DLD1 (cell line): ENCODE results near the gene GRIK4.
"Not testable (repeated sequence)": the region's sequence is repeated elsewhere in the genome, so short reads cannot be mapped to it uniquely, and the experiment has no call there.

ENCODE experiments used
- in situ Hi-C: cut with HindIII; loops from 2 replicates; pipeline ENCODE4 v1.10.0; 2017; ENCODE audit warnings: low sequenced_read_pairs

The GRIK4 gene

GRCh38 chr11:120568572-120569307 is 57.2 kb downstream of the GRIK4 start:
- in situ Hi-C loops = no loop called here

GRCh38 chr11:120569861-120570260 is 58.3 kb downstream of the GRIK4 start:
- in situ Hi-C loops = no loop called here

DNA sequence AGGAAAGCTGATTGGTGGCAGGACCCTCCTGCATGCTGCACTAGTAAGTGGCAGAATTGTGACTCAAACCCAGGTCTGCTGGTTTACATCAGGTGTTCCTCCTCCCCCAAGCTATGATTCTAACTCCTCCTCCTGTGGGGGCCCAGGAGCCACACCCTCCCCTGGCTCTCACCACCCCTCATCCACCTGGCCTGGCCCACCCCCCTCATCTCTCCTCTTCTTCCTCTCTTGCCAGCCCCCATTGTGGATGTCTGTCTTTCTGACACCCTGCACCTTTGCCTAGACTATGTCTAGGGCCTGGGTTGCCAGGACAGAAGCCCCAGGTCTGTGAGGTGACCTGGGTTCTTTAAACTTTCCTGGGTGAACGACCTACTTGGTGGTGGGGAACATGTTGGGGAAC is 59.9 kb downstream of the GRIK4 start:
- in situ Hi-C loops = no loop called here

GRCh38 chr11:120573756-120574354 is 62.3 kb downstream of the GRIK4 start:
- in situ Hi-C loops = no loop called here

- in situ Hi-C loops = no loop called here
Observed at GRCh38 chr11:120574876-120575275, 63.3 kb downstream of the GRIK4 start.

DNA sequence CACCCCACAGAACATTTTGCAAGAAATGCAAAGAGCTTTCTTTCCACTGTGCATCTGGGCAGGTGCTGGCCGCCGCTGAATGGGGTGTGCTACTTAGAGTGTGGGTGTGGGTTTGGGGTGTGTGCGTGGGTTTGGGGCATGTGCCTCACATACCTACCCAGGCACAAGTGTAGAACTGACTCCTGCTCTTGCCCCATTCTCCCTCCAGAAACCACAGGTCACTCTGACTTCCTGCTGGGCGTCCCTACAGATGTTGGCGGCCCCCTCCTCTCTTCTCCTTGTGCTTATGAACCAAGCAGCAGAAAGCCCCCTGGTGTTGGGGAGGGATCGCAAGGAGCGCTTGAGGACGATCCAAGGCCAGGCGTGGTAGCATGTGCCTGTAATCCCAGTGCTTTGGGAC is 63.9 kb downstream of the GRIK4 start:
- in situ Hi-C loops = no loop called here

DNA sequence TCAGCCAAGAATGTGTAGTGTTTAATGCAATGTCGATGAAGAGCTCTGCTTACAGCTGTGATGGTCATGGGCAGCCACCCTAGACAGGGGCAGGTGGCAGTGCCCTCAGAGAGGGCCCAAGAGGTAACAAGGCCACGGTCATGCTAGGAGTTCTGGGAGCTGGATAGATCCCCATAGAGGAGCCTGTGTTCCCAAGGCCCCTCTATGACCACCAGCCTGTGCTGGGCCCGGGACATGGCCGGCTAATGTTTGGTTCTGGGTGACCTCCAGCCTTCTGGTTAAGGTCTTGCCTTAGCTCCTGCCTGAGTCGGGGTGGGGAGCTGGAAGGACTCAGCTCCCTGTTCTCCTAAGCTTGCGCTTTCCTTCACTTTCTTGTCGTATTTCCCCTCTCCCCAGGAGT is 65.1 kb downstream of the GRIK4 start:
- in situ Hi-C loops = no loop called here

GRCh38 chr11:120577041-120577440 is 65.5 kb downstream of the GRIK4 start:
- in situ Hi-C loops = no loop called here

GRCh38 chr11:120577624-120578363 is 66.2 kb downstream of the GRIK4 start:
- in situ Hi-C loops = no loop called here

- in situ Hi-C loops = no loop called here
Observed at GRCh38 chr11:120578596-120579154, 67.1 kb downstream of the GRIK4 start.

DNA sequence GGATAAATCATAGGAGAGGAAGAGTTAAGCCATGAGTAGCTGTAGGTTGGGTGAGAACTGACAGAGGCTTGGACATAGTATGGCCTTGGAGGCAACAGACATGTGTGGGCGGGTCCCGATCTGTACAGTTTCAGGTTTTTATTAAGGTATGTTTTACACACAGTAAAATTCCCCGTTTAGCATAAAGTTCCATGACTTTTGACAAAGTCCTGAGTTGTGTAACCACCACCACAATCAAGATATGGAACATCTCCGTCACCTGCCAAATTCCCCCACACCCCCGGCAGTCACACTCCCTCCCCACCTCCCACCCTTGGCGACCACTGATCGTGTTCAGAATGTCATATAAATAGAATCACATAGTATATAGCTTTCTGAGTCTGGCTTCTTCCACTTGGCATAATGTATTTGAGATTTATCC is 68.1 kb downstream of the GRIK4 start:
- in situ Hi-C loops = no loop called here

DNA sequence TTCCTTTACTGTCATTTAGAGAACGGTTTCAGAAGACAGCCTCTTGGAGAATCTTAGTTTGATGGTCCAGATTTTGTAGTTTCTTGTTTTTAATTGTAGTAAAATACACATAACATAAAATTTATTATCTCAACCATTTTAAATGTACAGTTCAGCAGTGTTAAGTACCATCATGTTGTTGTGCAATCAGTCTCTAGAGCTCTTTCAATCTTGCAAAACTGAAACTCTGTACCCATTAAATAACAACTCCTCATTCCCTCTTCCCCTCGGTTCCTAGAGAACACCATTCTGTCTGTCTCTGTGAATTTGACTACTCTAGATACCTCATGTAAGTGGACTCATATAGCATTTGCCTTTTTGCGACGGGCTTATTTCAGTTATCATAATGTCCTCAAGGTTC is 69.8 kb downstream of the GRIK4 start:
- in situ Hi-C loops = no loop called here

DNA sequence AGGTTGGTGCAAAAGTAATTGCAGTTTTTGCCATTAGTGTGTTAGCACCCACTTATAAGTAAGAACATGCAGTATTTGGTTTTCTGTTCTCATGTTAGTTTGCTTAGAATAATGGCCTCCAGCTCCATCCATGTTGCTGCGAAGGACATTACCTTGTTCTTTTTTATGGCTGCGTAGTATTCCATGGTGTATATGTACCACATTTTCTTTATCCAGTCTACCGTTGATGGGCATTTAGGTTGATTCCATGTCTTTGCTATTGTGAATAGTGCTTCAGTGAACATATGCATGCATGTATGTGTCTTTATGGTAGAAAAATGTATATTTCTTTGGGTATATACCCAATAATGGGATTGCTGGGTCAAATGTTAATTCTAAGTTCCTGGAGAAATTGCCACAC is 71.0 kb downstream of the GRIK4 start:
- in situ Hi-C loops = not testable (repeated sequence)

DNA sequence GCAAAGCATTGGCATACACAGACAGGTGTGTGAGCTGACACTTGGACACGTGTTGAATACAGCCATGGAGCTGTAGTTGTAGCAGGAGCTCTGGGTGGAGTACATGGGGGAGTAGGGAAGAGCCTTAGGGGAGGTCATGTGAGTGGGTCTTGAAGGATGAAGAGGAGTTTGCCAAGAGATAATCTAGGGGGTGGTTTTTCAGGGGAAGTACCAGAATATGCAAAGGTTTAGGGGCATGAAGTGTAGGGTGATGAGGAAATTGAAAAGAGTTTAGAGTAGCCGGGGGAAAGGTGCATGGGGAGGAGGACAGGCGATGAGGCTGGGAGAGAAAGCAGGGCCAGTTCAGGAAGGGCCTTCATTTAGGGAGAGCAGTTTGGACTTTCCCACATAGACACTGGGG is 74.5 kb downstream of the GRIK4 start:
- in situ Hi-C loops = no loop called here

DNA sequence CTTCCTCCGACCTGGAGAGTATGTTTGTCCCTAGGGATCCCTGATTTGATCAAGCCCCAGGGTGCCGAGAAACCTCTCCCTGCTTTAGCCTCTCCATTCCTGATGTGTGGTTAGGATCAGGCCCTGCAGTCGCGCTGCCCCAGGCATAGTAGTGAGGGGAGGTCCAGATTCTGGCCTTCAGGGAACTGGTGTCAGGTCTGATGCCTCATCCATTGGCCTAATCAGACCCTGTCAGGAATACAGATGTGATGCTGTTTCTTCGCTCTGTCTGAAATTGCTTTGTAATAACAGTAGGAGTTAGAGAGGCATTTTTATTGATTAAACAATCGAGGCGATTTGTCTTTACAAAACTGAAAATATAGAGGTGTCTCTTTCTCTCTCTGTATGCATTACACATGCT is 75.2 kb downstream of the GRIK4 start:
- in situ Hi-C loops = no loop called here

DNA sequence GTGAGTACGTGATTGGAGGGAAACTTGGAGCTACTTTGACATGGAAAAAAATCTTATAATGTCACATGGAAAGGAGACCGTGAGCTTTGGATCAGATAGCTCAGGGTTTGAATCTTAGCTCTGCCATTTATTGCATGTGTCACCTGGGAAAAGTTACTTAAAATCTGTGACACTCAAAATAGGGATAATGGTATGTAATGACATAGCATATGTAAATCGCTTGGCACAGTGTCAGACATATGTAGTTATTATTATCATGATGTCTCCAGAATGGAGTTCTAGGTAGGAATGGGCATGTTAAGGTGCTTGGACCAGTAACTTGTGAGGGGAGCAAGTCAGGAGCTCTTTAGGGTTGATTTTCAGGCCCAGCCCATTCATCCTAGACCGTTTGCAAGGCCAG is 75.8 kb downstream of the GRIK4 start:
- in situ Hi-C loops = no loop called here

DNA sequence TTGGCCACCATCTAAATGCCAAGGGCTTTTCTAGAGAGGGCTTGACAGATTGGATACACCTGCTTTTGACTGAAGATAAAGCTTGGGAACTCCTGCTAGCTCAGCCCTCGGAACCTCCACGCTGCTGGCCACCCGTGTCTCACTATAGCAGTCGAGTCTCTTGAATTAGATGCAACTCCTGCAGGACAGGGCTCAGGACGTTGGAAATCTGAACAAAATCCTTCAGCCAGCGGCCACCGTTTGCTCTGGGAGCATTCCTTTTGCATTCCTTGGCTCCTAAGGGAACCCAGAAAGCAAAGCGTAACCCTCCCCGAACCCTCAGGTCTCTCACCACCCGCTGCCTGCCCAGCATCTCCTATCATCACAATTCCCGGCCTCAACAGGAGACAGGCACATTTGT is 77.8 kb downstream of the GRIK4 start:
- in situ Hi-C loops = no loop called here

DNA sequence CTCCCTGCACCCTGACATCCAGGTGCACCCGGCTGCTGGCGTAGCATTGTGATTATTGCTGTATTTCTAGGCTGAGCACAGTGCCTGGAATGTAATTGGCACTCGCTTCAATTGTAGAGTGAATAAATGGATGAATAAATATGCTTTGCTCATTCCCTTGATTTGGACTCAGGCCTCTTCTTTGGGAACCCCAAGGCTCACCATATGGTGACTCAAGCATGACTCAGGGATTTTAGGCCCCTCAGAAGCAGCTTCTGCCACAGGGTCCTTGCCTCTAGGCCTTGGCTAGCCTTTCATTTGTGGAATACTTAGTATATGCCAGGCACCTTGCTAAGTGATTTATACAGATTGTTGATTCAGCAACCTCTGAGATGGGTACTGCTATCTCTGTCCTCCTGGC is 78.9 kb downstream of the GRIK4 start:
- in situ Hi-C loops = no loop called here

DNA sequence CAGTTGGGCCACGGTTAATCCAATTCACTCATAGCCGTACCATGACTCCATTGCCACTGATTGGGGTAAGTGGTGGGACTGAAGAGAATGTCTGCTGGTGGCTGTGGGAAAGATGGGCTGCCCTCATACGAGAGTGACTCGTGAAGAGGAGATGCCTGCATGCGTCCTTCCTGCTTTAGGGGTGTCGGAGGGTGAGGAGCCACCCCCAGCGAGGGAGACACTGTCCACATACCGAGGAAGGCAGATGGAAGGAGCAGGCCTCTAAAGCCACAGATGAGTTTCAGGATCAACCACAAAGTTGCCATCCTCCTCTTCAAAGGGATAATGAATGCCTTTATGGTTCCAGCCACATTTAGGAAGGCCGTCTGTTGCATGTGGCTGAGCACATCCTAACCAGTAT is 83.2 kb downstream of the GRIK4 start:
- in situ Hi-C loops = no loop called here

DNA sequence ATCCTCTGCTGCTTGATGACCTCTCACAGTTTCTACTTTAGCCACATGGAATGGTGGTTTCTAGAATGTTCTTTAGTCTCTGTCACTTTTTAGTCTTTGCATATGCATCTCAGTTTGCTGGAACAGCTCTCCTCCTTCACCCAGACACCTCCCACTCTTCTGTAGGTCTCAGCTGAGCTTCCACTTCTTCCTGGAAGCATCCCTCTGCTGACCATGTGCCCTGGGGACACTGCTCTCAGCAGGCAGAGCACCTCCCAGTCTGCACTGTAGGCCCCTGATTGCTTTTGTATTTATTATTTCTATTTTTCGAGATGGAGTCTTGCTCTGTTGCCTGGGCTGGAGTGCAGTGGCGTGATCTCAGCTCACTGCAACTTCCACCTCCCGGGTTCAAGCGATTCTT is 84.0 kb downstream of the GRIK4 start:
- in situ Hi-C loops = no loop called here

DNA sequence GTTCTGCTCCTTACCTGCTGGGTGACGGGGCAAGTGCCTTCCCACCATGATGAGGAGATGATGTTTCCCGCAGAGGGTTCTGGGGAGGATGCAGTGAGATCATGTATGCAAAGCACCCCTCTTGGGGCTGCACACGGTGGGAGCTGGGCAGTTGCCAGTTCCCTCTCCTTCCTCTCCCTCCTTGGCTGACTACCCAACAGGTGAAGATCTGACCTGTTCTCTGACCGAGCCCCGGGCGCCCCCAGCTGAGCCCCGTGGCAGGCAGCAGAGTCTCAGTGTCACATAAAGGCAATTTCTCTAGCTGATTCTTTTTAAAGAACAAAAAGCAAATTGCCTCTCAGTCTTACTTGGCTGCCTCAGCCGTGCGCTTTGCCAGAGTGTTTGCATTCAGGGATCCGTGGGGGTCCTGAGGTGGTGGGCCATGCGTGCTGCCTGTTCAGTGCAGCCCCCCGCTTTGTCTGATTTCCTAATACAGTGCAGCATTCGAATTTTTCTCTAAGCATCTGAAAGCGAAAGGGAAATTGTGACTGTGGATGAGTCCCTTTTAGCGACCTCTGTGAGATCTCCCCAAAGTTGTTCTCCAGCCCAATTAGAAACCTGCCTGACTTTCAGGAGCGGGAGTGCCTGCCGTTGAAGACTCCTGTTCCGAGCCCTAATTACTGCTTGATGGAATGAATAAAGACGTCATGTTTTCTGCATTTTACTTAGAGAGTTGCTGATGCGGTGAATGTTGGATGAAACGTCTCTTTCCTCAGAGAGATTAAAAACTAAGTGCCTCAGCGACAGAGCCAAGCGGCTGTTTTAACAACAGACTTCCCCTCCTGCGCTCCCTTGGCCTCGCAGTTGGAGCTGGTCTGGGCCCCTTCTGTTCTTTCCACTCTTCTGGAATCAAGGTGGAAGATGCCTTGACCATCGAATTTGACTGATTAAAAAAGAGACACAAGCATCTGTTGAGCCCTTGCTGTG is 86.0 kb downstream of the GRIK4 start:
- in situ Hi-C loops = no loop called here
